Fibroblast of mammary gland (primary cell): ENCODE measurements around the gene PRR20G.
A peak's percentile ranks its signal among the peaks of the same experiment; 100 is the strongest.

ENCODE experiments used
- DNase-seq: peaks from one replicate; pipeline ENCODE4 v3.0.0-alpha.2; 2010; ENCODE audit warnings: low read depth
- H3K4me3 ChIP-seq: 2 replicates; pipeline ENCODE4 v1.5.1; 2011; ENCODE audit warnings: low read depth, mild to moderate bottlenecking, low read length, moderate library complexity; ENCODE audit not compliant: control insufficient read depth
- TF ChIP-seq, protein P1 (sequence below): conservative IDR thresholded peaks from 2 replicates; pipeline ENCODE4 v1.5.1; 2011; ENCODE audit warnings: low read depth, low read length, inconsistent platforms; ENCODE audit not compliant: control insufficient read depth, insufficient read depth

The PRR20G gene

DNA sequence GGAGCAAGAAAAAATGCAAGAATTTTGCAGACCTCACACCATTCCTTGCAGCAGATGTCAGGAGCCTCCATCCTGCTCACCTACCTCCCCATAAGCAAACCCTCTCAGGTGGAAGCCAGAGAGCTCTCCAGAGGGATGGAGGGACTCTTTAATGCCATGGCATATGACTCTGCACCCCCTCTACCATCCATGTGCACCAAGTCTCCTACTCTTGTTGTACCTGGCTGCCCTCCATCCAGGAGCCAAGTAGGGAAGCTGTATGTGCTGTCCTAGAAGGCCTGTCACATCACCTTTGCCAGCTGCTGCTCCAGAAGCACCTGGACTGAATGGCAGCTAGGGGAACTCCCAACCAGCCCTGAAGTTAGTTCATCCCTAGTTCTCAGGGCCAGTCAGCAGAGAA lies 38.5 kb upstream of the PRR20G start:
- TF ChIP-seq, protein P1, sequence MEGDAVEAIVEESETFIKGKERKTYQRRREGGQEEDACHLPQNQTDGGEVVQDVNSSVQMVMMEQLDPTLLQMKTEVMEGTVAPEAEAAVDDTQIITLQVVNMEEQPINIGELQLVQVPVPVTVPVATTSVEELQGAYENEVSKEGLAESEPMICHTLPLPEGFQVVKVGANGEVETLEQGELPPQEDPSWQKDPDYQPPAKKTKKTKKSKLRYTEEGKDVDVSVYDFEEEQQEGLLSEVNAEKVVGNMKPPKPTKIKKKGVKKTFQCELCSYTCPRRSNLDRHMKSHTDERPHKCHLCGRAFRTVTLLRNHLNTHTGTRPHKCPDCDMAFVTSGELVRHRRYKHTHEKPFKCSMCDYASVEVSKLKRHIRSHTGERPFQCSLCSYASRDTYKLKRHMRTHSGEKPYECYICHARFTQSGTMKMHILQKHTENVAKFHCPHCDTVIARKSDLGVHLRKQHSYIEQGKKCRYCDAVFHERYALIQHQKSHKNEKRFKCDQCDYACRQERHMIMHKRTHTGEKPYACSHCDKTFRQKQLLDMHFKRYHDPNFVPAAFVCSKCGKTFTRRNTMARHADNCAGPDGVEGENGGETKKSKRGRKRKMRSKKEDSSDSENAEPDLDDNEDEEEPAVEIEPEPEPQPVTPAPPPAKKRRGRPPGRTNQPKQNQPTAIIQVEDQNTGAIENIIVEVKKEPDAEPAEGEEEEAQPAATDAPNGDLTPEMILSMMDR = no peak
- no peak overlapping the region for H3K4me3 ChIP-seq
- DNase-seq = no peak

DNA sequence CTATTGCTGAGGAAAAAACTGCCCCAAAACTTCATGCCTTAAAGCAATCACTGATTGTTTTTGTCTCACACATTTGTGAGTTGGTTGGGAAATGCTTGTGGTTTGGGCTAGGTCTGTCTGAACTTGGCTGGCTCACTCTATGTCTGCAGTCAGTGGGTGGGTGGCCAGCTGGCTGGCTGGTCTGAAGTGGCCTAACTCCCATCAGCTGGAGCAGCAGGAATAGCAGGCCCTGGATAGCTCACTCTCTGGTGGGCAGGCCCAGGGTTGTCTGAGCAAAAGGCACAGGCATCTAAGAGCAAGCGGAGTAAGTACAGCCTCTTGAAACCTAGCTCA lies 37.7 kb upstream of the PRR20G start:
- DNase-seq = peak; percentile 13
- TF ChIP-seq, protein P1 = no peak
- H3K4me3 ChIP-seq = no peak overlapping the region

DNA sequence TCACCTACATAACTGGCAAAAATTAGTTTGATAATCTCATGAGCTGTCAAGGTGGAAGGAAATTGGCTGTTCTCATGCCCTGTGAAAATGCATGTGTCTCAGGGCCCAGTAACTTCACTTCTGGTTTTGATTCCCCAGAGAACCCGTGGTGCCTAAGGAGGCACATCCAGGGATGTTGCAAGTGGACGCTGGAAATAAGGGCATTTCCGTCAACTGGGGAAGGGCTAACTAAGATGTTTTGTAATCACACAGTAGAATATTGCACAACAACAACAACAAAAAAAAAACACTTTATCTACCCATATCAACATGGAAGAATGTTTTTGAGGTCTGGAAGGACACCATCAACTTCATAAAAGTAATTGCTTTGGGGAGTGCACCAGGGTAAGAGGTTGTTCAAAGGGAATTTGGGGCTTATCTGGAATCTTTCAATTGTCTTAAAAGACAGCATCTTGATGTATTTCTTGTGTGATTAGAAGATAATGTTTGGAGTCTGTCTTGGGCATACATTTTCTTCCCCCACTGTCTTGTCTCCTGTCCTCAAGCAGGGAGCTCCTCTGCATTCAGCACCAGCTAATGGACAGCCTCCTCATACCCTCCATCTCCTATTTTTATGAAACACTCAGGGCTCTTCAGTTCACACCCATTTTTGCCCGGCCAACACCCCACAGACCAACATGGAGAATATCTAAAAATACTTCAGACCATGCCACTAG lies 37.2 kb upstream of the PRR20G start:
- DNase-seq = no peak
- TF ChIP-seq, protein P1 = no peak
- no peak overlapping the region for H3K4me3 ChIP-seq

- TF ChIP-seq, protein P1 = no peak
- no peak overlapping the region for H3K4me3 ChIP-seq
- no peak for DNase-seq
Measured at GRCh38 chr3:127324076-127324475, 36.2 kb upstream of the PRR20G start.

GRCh38 chr3:127323581-127323980 lies 35.7 kb upstream of the PRR20G start:
- H3K4me3 ChIP-seq = no peak overlapping the region
- TF ChIP-seq, protein P1 = no peak
- no peak for DNase-seq

DNA sequence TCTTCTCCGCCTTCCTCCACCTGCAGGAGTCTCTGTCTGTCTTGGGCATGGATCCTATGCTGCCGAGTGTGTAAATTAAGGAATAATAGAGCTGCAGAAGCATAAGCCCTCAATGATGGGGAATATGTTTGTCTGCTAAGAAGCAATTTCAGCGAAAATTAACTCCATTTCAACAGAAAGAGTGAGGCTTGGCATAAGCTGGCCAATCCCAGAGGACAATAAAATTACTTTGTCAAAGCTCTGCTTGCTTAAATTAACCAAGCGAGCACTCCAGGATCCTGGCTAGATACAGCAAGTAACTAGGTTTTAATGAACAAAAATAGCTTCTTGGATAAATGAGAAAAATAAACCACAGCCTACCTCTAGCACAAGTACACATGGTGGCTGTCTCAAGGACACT lies 33.5 kb upstream of the PRR20G start:
- DNase-seq = no peak
- TF ChIP-seq, protein P1 = no peak
- no peak overlapping the region for H3K4me3 ChIP-seq
